Urinary bladder (tissue), 4 donors: ENCODE results near the gene FKBP2. TPM values are rescaled to one million over a fixed set of nuclear protein-coding genes. Genes with fewer than 3 reads are reported as not detected.

ENCODE experiments used
- DNase-seq: peaks from one replicate; pipeline ENCODE4 v3.0.0-alpha.2; 2015; ENCODE audit errors: extremely low spot score
- H3K27ac ChIP-seq: one replicate; pipeline ENCODE4 v1.5.1; 2013; ENCODE audit warnings: low read depth, mild to moderate bottlenecking, moderate library complexity
- H3K36me3 ChIP-seq: one replicate; pipeline ENCODE4 v1.6.1; 2013; ENCODE audit warnings: mild to moderate bottlenecking, moderate library complexity; ENCODE audit not compliant: insufficient read depth
- H3K4me1 ChIP-seq: one replicate; pipeline ENCODE4 v1.6.1; 2013; ENCODE audit warnings: mild to moderate bottlenecking, moderate library complexity; ENCODE audit not compliant: insufficient read depth
- H3K4me3 ChIP-seq: one replicate; pipeline ENCODE4 v1.5.1; 2013; ENCODE audit warnings: low read depth, low read length
- WGBS: extraction: QIAGEN DNeasy Blood & Tissue Kit; methylation state at CpG from one replicate; pipeline ENCODE4 v1.1.7; 2013; 5-methylcytosine and 5-hydroxymethylcytosine counted together
- polyA plus RNA-seq: library from polyadenylated mRNA; stranded (reverse); fragments of 200-250 nt; gene quantifications from one replicate; pipeline ENCODE4 v1.2.3, GENCODE V29; 2013
- total RNA-seq: library from RNA; depleted of rRNA; stranded (reverse); fragments of >200 nt; gene quantifications from one replicate; pipeline ENCODE4 v1.2.3, GENCODE V29; 2014
- donor health status: healthy with polysubstance abuse.
- donor health status: healthy.

FKBP2 gene
- total and polyA plus RNA-seq, 2 donors: 29.2 to 167 TPM

DNA sequence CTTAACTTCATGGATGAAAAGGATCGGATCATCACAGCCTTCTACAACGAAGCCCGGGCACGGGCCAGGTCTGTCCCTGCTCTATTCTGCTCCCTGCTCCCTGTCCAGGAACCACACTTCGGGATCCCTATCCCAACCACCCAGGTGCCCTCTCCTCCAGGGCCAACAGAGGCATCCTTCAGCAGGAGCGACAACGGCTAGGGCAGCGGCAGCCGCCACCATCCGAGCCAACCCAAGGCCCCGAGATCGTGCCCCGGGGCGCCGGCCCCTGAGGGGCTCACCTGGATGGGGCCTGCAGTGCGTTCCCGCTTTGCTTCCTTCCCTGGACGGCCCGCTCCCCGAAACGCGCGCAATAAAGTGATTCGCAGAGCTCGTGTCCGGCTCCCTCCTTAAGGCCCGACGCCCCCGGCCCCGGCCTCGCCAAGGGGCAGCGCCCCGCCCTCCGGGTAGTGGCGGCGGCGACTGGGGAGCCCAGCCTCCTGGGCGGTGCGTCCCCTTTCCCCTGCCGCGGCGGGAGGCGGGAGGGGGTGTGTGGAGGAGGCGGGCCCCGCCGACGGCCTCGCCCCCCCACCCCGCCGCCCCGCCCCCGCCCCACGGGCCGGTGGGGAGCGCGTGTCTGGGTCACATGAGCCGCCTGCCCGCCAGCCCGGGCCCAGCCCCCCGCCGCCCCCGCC lies 6.8 kb upstream of the FKBP2 start, which contains the start of gene VEGFB:
Gene VEGFB (plus strand): TSS at position 672 of the 674 bp plus-strand sequence. CDS start 250 bp downstream, outside the sequence.
- Histone ChIP-seq H3K4me3 (peak within 1 kb of the TSS; percentile 86), H3K4me1 (no peaks in the 10 kb centered on the region), H3K36me3 (no peaks in the 10 kb centered on the region), H3K27ac (peak within 1 kb of the TSS; percentile 69)
- DNase-seq: no peak
- WGBS: 2% methylated on average over 56 of the region's 62 CpGs

DNA sequence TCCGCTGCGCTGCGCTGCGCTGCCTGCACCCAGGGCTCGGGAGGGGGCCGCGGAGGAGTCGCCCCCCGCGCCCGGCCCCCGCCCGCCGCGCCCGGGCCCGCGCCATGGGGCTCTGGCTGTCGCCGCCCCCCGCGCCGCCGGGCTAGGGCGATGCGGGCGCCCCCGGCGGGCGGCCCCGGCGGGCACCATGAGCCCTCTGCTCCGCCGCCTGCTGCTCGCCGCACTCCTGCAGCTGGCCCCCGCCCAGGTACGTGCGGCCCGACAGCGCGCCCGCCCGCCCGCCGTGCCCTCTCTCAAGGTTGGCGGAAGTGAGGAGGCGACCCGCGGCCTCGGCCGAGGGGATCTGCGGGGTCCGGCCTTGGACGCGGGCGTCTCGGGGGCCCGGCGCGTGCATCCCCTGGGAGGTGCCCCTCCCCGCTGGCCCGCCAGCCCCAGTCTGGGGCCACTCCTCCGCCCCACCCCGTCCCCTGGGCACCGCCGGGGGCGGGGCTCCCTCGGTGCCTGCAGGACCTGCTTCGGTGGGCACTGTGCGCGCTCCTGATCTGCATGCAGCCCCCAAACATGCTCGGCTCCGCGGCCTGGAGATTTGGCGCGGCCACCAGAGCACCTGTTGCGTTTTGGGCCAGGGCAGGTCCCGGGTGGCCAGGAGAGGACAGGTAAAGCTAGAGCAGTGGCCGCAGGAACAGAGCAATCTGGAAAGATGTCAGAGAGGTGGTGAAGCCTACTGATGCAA lies 6.1 kb upstream of the FKBP2 start:
- 2% methylated on average over 80 of the region's 80 CpGs for WGBS
- DNase-seq: no peak
- Histone ChIP-seq H3K27ac (peak overlapping the region; percentile 69), H3K36me3 (no peaks in the 10 kb centered on the region), H3K4me3 (peak overlapping the region; percentile 86), H3K4me1 (no peaks in the 10 kb centered on the region)

DNA sequence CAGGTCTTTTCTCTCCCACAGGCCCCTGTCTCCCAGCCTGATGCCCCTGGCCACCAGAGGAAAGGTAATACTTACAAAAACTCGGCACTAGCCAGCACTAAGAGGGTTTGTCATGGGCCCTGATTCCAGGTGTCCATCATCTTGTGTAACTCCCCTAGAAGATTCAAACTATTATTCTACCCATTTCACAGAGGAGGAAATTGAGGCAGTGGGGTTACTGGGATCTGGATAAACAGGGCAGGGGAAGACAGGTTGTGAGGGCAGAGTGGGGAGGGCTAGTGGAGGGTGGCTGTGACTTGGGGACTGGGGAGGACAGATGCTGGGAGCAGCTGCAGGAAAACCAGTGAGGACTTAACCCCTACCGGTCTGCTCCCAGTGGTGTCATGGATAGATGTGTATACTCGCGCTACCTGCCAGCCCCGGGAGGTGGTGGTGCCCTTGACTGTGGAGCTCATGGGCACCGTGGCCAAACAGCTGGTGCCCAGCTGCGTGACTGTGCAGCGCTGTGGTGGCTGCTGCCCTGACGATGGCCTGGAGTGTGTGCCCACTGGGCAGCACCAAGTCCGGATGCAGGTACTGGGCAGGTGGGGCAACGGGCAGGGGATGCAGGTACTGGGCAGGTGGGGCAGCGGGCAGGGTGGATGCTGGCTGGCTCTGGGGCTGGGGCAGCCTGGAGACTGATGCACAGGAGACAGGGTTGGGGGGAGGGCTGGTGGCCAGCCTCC lies 5.3 kb upstream of the FKBP2 start:
- Histone ChIP-seq H3K27ac (no peak overlapping the region), H3K4me1 (no peaks in the 10 kb centered on the region), H3K4me3 (peak overlapping the region; percentile 86), H3K36me3 (no peaks in the 10 kb centered on the region)
- DNase-seq: no peak
- WGBS: 87% methylated on average over 12 of the region's 12 CpGs

DNA sequence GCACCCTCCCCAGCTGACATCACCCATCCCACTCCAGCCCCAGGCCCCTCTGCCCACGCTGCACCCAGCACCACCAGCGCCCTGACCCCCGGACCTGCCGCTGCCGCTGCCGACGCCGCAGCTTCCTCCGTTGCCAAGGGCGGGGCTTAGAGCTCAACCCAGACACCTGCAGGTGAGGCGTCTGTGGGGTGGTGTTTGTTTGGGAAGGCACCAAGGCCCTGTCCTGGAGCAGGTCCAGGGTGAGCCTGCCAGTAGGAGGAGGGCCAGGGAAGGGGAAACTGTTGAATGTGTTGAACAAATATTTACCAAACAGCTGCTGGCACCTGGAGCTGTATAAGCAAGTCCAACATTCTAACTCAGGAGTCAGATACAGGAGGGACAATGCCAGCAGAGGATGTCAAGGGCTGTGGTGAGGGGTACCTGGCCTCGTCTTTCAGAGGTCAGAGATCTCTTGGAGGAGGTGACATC lies 3.4 kb upstream of the FKBP2 start:
- Histone ChIP-seq H3K36me3 (no peaks in the 10 kb centered on the region), H3K4me1 (no peaks in the 10 kb centered on the region), H3K27ac (peak overlapping the region; percentile 3), H3K4me3 (no peak overlapping the region)
- WGBS: 69% methylated on average over 12 of the region's 12 CpGs
- no peak for DNase-seq

DNA sequence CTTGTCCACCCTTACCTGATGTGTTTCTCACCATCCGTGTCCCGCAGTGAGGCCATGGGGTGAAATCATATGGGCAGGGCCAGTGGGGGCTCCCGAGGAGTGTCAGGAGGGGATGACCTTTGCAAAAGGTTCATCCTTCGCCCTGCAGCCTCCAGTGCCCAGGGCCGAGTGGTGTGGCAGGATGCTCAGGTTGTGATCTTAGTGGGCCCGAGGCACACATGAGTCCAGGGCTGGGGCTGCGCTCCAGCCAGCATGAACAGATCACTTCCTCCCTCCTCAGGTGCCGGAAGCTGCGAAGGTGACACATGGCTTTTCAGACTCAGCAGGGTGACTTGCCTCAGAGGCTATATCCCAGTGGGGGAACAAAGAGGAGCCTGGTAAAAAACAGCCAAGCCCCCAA lies 2.8 kb upstream of the FKBP2 start:
- Histone ChIP-seq H3K4me3 (no peak overlapping the region), H3K4me1 (no peaks in the 10 kb centered on the region), H3K36me3 (no peaks in the 10 kb centered on the region), H3K27ac (peak overlapping the region; percentile 3)
- no peak for DNase-seq
- WGBS: 88% methylated on average over 9 of the region's 9 CpGs

DNA sequence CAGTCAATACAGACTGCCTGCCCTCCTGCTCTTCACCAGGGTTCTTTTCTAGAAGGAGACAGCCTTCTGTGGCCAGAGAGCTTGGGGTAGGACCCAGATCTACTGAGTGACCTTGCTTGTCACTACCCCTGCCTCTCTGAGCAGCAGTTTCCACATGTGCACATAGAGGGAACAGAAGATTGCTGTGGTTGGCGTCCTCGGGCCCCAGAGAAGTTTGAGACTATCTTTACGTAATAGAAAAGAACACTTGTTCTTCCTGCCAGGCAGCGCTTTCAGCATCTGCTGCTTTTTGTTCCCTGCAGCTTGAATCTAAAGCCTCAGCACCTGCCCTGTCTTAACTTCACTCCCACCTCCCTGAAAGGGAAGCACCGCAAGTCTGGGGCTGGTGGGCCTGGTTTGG lies 1.9 kb upstream of the FKBP2 start:
- Histone ChIP-seq H3K4me3 (no peak overlapping the region), H3K4me1 (no peaks in the 10 kb centered on the region), H3K27ac (no peak overlapping the region), H3K36me3 (no peaks in the 10 kb centered on the region)
- DNase-seq: no peak
- WGBS: 90% methylated on average over 5 of the region's 5 CpGs

DNA sequence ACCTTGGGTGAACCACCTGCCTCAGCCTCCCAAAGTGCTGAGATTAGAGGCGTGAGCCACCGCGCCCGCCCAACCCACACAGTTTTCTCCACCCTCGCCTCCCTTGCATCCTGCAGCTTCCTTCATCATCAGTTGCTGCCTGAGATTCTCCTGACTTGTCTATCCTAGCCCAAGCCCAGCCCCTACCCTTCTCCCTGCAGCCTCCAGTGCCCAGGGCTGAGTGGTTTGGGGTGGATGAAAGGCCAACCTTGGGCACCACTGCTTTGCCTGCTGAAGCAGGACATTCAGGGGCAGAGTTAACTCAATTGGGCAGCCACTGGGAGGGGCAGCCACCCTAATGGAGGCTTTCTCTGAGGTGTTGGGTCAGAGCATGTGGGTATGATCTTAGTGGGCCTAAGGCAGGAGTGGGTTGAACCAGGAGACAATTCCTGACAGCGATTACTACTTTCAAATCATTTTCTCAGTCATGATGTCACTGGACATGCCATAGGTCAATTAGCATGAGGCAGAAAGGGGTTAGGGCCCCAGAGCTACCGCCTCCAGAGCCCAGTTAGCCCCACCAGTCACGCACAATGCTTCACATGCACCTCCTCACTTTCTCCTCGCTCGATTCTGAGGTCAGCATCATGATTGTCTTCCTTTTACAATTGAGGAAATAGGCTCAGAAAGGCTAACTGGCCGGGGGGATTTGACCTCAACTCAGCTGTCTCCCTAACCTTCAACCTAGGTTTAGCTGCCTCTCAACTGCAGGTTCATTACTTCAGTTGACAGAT lies 1.0 kb upstream of the FKBP2 start:
- no peak for DNase-seq
- H3K4me1 ChIP-seq: no peaks in the 10 kb centered on the region
- H3K36me3 ChIP-seq: no peaks in the 10 kb centered on the region
- WGBS: 86% methylated on average over 11 of the region's 11 CpGs
- no peak overlapping the region for H3K4me3 ChIP-seq
- H3K27ac ChIP-seq: peak overlapping the region; percentile 99

DNA sequence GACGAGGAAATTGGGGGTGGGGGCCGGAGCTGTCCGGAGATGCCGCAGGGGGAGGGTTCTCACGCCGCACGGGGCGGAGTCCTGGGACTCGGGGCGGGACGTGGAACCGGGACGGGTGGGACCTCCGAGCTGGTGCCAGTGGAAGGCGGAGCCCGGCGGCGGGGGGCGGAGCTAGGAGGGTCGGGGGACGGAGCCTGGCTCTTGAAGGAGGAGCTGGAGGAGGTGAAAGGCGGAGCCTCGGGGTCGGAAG lies 271 bp downstream of the FKBP2 start:
- WGBS: 2% methylated on average over 24 of the region's 24 CpGs
- Histone ChIP-seq H3K4me1 (no peaks in the 10 kb centered on the region), H3K36me3 (no peaks in the 10 kb centered on the region), H3K4me3 (peak overlapping the region; percentile 34), H3K27ac (peak overlapping the region; percentile 99)
- peak; percentile 97 for DNase-seq

DNA sequence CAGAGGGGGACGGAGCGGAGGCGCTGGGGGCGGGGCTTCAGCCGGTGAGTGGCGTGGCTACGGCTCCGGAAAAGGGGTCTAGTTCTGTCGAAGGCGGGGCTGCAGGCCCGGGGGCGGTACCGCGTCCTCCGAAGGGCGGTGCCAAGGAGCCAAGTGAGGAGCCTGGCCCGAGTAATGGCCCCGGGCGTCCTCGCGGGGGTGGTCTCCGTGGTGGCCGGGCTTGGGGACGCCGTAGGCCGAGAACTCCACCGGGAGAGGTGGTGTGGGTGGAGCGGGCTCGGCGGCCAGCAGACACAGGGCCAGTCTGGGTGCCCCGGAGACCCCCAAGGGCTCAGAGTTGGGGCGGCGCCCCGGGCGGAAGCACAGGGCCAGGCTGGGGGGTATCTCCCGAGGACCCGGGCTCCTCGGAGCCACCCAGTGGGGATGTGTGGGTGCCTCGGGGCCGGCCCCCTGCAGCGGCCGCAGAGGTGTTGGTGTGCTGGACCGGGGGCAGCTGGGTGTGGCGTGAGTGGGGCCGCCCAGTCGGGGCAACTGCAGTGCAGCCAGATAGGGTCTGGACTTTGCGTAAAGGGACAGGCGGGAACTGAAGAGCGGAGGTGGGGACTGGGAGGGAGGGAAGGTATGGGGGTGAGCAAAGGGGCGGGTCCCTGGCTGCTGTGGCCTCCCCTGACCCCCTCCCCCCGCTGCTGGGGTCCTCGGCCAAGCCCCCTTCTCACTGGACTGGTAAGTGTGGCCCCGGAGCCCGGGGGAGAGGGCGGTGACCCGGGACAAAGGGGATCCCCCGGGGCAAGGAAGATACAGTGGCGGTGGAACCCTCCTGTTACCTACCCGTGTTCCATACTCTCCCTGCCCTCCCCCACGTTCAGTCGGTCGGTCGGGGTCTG lies 838 bp downstream of the FKBP2 start:
- Histone ChIP-seq H3K27ac (peak overlapping the region; percentile 95), H3K4me1 (no peaks in the 10 kb centered on the region), H3K4me3 (peak overlapping the region; percentile 81), H3K36me3 (no peaks in the 10 kb centered on the region)
- under 1% methylated on average over 63 of the region's 63 CpGs for WGBS
- no peak for DNase-seq

DNA sequence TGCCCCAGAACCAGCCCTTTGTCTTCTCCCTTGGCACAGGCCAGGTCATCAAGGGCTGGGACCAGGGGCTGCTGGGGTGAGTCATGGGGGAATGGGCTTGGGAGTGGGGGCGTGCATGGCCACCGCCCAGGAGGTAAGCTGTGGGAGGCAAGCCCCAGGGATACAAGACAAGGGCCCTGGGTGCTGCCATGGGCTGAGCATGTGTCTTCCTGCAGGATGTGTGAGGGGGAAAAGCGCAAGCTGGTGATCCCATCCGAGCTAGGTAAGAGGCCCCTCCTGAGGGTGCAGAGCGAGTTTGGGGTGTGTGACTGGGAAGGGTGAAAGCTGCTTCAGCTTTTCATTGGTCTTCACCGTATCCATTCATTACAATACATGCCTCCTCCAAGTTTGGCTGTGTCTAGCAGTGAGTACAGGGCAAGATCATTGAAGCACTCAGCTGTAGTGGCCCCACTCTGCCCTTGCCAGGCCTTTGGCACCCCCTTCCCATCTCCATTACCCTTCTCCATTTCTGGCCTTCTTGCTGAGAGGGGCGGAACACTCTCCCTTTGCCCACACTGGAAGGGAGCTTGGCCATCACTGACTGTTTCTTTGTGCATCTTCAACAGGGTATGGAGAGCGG lies 2.5 kb downstream of the FKBP2 start:
- no peak for DNase-seq
- H3K4me1 ChIP-seq: no peaks in the 10 kb centered on the region

DNA sequence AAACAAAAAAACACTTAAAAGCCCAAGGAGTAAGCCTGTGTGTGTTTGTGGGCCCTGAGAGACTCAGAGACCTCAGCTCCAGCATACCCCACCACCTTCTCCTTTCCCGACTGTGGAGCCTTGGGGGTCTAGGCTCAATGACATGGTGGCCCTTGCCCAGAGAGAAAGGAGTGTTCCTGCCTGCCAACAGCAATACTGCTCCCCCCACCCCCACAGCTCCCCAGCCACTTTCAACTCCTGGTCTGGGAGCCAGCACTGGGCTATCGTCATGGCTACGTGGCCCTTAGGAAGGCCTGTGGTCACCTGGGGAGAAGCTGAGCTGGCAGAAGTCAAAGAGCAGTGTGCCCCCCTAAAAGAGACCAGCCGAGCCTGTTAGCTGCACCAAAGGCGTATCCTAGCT lies 3.2 kb downstream of the FKBP2 start:
- no peaks in the 10 kb centered on the region for H3K4me1 ChIP-seq
- no peak overlapping the region for H3K4me3 ChIP-seq
- WGBS: 65% methylated on average over 5 of the region's 5 CpGs
- no peak overlapping the region for H3K27ac ChIP-seq
- DNase-seq: no peak
- no peaks in the 10 kb centered on the region for H3K36me3 ChIP-seq

More for the DNA sequence above, 2.5 kb downstream of the FKBP2 start:
- H3K27ac ChIP-seq: no peak overlapping the region
- H3K4me3 ChIP-seq: no peak overlapping the region
- no peaks in the 10 kb centered on the region for H3K36me3 ChIP-seq
- WGBS: 82% methylated on average over 8 of the region's 8 CpGs

DNA sequence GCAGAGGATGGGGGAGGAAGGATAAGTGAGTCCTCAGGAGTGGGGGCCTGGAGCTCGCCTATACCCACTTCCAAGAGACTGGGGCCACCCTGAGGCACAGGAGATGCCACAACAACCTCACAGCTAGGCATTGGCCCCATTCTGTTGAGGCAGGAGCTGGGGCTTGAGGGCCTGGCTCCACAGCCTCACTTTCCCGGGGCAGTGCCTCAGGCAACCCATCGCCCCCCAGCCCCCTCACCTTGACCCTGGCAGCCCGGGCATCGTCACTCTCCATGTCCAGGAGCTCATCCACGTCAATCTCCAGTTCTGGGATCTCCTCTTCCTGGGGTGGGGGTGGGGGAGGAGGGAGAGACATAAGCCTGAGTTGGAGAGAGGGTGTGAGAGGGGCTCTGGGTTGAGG lies 4.1 kb downstream of the FKBP2 start:
- WGBS: 42% methylated on average over 6 of the region's 6 CpGs
- H3K4me3 ChIP-seq: no peak overlapping the region
- no peaks in the 10 kb centered on the region for H3K36me3 ChIP-seq
- no peak for DNase-seq
- peak overlapping the region; percentile 62 for H3K27ac ChIP-seq
- H3K4me1 ChIP-seq: no peaks in the 10 kb centered on the region
